Measurements from ENCODE around the gene CSTPP1. TPM values are rescaled to one million over a fixed set of nuclear protein-coding genes. Genes with fewer than 3 reads are reported as not detected.

Gene CSTPP1
- total and polyA plus RNA-seq, 2 of the 8 experiments (the other 6 are each of a cell fraction or from before 2014, with no cell fraction given): 24.2 to 28.7 TPM

- no peak overlapping the region for H2BK15ac ChIP-seq (ENCODE audit: low read length)
- H3K9ac ChIP-seq (replicated peaks in 1 of 4; ENCODE audit: extremely low read depth in 1 of 4, low read depth in 3 of 4, low read length in 3 of 4): no peak overlapping the region
- no peak overlapping the region for H4K91ac ChIP-seq (replicated peaks; ENCODE audit: insufficient read length, low read length)
- H2BK20ac ChIP-seq (ENCODE audit: low read length): no peak overlapping the region
- no peak overlapping the region for H2AK5ac ChIP-seq (ENCODE audit: low read depth, low read length)
- H2AFZ ChIP-seq (ENCODE audit: low read length): no peak overlapping the region
- H2BK120ac ChIP-seq (replicated peaks; ENCODE audit: low read depth, low read length): no peak overlapping the region
- H4K8ac ChIP-seq (ENCODE audit: extremely low read depth, insufficient read depth, low read length): no peak overlapping the region
- no peaks in the 10 kb centered on the region; the same call in 1 of the 2 replicates for H3K23me2 ChIP-seq (ENCODE audit: low read depth, low read length)
- no peaks in the 10 kb centered on the region for H3K79me2 ChIP-seq (ENCODE audit: control insufficient read depth in 1 of 2, insufficient read depth in 2 of 2, low read length in 2 of 2)
- H3K27me3 ChIP-seq (replicated peaks in 1 of 4; ENCODE audit: control insufficient read depth in 3 of 4, extremely low read depth in 1 of 4, insufficient read depth in 3 of 4, low read length in 3 of 4): no peaks in the 10 kb centered on the region
- H3K4me3 ChIP-seq (ENCODE audit: extremely low read depth in 1 of 4, insufficient read depth in 2 of 4, low read depth in 3 of 4, low read length in 4 of 4): no peak overlapping the region
- no peaks in the 10 kb centered on the region for H4K20me1 ChIP-seq (replicated peaks in 1 of 2; ENCODE audit: control insufficient read depth in 1 of 2, insufficient read depth in 2 of 2, low read length in 2 of 2)
- no peaks in the 10 kb centered on the region for H3K79me1 ChIP-seq (ENCODE audit: low read depth, low read length)
- H3K4ac ChIP-seq (replicated peaks; ENCODE audit: insufficient read length, low read depth, low read length): no peak overlapping the region
- H3K36me3 ChIP-seq (ENCODE audit: control insufficient read depth in 2 of 4, insufficient read depth in 4 of 4, low read length in 3 of 4): no peaks in the 10 kb centered on the region
- H3K18ac ChIP-seq (ENCODE audit: extremely low read depth, low read length): no peak overlapping the region
- no peak overlapping the region for H2BK12ac ChIP-seq (ENCODE audit: low read depth, low read length)
- POLR2A ChIA-PET (ENCODE audit: partially characterized antibody): interaction anchor here (0.9 kb wide), 1 partner anchor 54 kb away, joined by 3 read pairs; no protein-coding TSS in a partner anchor
- H2BK5ac ChIP-seq (ENCODE audit: low read depth, low read length): no peak overlapping the region
- H3K4me2 ChIP-seq (ENCODE audit: insufficient read depth in 1 of 2, low read depth in 2 of 2, low read length in 2 of 2): no peak overlapping the region
- no peak overlapping the region for H3K56ac ChIP-seq (replicated peaks; ENCODE audit: insufficient read length, low read depth, low read length)
- DNase-seq (ENCODE audit: low read depth in 1 of 2, low spot score in 2 of 2) (no peak), FAIRE-seq (no peak)
- CTCF ChIA-PET (ENCODE audit: partially characterized antibody): interaction anchor here (1.1 to 1.7 kb wide), 3 partner anchors 11 to 104 kb away, joined by 3 to 4 read pairs (median 3); no protein-coding TSS in a partner anchor
- H3K9me3 ChIP-seq (ENCODE audit: insufficient read depth in 2 of 2, low read depth in 1 of 2, low read length in 1 of 2): no peaks in the 10 kb centered on the region
- no peak overlapping the region for H3K23ac ChIP-seq (ENCODE audit: insufficient read length)
- H4K5ac ChIP-seq (ENCODE audit: insufficient read length, low read depth, low read length): no peak overlapping the region
- TF ChIP-seq TCF12 (IDR thresholded peaks at IDR 0.05; ENCODE audit: low read depth, low read length) (no peak), MAX (IDR thresholded peaks at IDR 0.05) (no peak), HDAC6 (IDR thresholded peaks at IDR 0.05; ENCODE audit: low read depth, low read length) (no peak), CHD2 (IDR thresholded peaks at IDR 0.05; ENCODE audit: low read length) (no peak), FOSL1 (IDR thresholded peaks at IDR 0.05; ENCODE audit: insufficient read depth, low read depth, low read length) (no peak), MAFK (IDR thresholded peaks at IDR 0.05; ENCODE audit: low read depth, low read length) (no peak)
- H3K14ac ChIP-seq (ENCODE audit: insufficient read length): no peak overlapping the region
- no peak overlapping the region for H3K27ac ChIP-seq (ENCODE audit: low read depth, low read length)
- H3K4me1 ChIP-seq (replicated peaks in 1 of 4; ENCODE audit: control insufficient read depth in 3 of 4, insufficient read depth in 4 of 4, low read length in 3 of 4): peaks cover 0 to 8% (median 4%) of the 10 kb centered on the region in 4 experiments; a peak in 5 of 7 replicates
- 73% methylated on average over 4 of the region's 4 CpGs; no CpG with 5 or more reads in 1 of the 2 experiments for WGBS, 2 experiments (ENCODE audit: extremely low coverage in 1 of 2, insufficient coverage in 1 of 2, insufficient read length in 1 of 2, insufficient replicate concordance in 2 of 2, low coverage in 1 of 2, low lambda C conversion rate in 2 of 2, missing lambda C conversion rate in 1 of 2)
These were observed 130.8 kb downstream of the CSTPP1 start for GRCh38 chr11:47067401-47067800.
